NAMALWA (cell line): Measurements from ENCODE around the gene MTOR.
A peak's percentile ranks its signal among the peaks of the same experiment; 100 is the strongest.
"Not testable (repeated sequence)": the region's sequence is repeated elsewhere in the genome, so short reads cannot be mapped to it uniquely, and the experiment has no call there.

ENCODE experiments used
- DNase-seq: peaks from one replicate; pipeline ENCODE4 v3.0.0-alpha.2; 2015; ENCODE audit warnings: low spot score

Gene MTOR

DNA sequence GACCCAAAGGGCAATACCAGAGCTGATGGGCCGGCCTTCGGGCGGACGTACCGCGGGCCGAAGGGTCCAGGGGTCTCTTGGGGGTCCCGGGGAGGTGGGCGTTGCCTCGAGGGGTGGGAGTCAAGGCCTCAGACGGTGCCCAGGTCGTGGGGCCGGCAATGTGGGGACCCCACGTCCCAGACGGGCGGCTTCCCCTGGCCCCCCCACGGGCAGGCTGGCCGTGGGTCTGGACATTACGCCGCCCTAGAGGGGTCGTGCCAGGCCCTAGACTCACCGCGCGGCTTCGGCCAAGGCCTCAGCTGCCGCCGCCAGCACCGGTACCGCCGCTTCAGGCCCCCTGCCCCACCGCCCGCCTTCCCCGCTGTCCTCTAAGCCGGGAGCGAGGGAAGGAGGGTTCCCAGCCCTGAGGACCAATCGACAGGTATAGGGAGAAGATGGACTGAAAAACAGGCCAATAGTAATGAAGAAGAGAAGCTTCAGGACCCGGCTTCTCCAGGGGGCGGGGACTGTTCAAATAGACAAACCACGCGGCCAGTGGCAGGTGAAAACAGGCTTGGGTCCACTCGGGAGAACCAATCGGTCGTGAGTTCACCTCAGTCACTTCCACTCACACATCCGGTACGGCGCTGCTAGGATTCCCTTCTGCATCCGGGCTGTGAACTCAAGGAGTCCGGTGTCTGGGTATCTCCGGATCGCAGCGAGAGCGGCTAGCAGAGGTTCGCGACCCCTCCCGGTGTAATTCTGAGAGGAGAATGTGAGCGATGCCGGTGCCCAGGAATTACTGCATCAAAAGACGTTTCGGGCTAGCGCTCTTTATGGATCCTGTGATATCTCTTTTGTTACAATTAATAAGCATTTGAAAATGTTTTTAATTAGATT lies at the start of gene MTOR:
Gene MTOR, minus strand, starts transcription at position 381 of the 879 bp plus-strand sequence. CDS start 3,142 bp downstream, outside the sequence.
- peak; percentile 100 for DNase-seq

DNA sequence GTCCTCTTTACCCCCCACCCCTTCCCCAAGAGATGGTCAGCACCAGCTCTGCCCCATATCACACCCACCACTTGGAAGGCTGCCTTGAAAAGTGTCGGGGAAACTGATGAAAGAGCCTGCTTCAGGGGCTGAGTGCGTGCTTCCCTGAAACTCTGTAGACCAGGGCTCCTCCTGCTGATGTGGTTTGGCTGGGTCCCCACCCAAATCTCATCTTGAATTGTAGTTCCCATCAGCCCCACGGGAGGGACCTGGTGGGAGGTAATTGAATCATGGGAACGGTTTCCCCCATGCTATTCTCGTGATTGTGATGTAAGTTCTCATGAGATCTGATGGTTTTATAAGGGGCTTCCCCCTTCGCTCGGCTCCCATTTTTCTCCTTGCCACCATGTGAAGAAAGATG lies 47.0 kb upstream of the MTOR start:
- DNase-seq = peak; percentile 38

DNA sequence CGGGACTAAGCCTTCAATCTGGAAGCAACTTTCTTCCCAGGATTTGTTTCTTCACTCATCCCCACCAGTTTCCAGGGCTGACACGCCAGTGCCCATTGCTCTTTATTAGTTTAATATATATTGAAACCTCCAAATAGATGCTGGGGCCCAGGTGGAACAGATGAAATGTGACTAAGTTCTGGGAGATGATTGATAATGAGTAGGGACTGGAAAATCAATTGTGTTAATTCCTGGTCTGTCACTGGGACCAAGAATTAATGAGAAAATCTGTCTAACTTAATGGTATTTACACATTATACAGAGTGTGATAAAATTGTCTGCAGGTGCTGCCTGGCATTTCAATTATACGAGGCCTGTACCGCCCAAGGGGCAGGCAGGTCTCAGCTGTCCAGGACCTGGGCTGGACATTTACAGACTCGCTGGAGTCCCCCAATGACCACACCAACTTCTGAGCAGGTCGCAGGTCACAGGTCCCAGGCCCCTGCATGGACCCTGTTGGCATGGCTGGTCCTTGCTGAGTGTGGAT lies 46.4 kb upstream of the MTOR start:
- DNase-seq = no peak

DNA sequence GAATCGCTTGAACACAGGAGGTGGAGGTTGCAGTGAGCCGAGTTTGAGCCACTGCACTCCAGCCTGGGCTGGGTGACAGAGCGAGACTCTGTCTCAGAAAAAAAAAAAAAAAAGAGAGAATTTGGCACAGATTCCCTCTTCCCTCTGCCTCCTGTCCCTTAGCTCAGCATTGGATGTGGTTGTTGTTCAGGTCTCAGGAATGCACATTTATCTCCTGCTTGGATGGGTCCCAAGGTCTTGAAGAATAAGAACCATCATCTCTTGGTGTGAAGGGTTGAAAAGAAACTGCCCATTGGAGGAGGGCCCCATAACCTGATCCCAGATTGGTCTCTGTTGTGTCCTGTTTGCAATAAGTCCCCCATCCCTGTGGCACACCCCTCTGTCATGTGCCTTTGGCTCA lies 45.5 kb upstream of the MTOR start:
- DNase-seq = no peak

DNA sequence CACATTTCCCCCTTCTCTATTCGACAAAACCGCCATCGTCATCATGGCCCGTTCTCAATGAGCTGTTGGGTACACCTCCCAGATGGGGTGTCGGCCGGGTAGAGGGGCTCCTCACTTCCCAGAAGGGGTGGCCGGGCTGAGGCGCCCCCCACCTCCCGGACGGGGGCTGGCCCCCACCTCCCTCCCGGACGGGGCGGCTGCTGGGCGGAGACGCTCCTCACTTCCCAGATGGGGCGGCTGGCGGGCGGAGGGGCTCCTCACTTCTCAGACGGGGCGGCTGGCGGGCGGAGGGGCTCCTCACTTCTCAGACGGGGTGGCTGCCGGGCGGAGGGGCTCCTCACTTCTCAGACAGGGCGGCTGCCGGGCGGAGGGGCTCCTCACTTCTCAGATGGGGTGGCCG lies 43.2 kb upstream of the MTOR start:
- not testable (repeated sequence) for DNase-seq

DNA sequence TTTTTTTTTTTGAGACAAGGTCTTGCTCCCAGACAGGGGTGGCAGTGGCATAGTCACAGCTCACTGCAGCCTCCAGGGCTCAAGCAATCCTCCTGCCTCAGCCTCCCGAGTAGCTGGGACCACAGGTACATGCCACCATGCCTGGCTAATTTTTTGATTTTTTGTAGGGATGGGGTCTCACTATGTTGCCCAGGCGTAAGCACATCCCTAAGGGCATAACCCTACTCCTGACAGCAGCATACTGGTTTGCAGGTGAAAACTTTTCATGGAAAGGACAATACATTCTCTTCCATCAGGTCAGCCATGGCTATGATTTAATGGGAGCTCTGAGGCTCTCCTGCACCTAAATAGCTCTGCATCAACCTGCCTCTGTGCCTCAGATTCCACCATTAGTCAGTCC lies 40.0 kb upstream of the MTOR start:
- DNase-seq = no peak

DNA sequence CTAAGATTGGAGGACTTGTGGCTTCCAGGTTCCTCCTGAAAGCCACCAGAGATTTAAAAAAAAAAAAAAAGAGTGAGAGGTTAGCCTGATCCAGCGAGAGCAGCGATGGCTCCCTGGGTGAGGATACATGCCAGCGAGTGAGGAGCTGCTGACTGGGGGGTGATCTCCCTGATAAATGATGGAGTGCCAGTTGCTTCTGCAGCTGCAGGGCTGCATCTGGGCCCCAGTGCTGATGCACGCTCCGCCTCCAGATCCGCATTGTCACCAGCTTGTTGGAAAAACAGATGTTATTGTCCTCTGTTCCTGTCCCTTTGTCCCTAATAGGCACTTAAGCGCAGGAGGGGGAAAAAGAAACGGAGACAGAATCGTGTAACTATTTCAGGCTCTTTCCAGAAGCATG lies 39.2 kb upstream of the MTOR start:
- DNase-seq = no peak

DNA sequence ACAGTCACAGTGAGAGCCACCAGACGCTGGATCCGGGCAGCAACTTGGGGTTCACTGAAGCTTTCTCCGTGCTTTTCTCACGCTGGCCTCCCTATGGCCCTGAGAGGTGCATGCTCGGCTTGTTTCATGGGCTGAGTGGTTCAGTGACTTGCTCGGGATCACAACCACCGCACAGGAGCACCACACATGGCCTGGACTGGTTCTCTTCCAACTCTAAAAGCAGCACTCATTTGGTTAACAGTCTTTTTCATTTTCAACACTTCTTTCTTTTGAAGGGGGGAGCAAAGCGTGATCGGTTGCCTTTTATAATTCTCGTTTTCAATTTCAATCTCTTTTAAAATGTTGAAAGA lies 36.8 kb upstream of the MTOR start:
- DNase-seq = no peak

DNA sequence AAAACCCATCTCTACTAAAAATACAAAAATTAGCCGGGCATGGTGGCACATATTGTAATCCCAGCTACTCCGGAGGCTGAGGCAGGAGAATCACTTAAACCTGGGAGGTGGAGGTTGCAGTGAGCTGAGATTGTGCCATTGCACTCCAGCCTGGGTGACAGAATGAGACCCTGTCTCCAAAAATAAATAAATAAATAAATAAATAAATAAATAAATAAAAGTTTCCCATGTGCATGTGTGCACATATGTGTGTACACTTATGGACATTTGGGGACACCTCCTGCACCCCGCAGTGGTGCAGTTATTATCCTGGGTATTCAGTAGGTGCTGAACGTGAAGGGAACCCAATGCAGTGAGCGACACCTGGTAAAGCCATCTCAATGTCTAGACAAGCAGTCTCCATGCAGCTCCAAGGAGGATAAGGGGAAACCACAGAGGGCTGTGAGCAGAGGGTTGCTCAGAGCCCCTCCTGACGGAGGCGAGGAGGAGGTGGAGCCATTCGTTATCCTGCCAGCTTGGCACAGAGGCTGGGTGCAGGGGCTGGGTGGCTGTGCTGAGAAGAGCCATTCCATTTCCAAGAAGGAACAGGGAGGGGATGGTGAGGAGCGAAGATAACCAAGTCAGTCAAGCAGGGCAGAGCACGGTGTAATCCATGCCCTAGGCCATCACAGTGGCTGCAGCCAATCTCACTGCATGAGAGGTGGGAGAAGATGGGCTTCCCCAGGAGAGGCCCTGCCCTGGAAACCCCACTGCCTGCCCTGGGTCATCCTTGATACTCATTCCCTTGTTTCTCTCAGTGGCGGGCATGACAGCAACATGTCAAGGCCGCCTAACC lies 36.3 kb upstream of the MTOR start:
- no peak for DNase-seq

DNA sequence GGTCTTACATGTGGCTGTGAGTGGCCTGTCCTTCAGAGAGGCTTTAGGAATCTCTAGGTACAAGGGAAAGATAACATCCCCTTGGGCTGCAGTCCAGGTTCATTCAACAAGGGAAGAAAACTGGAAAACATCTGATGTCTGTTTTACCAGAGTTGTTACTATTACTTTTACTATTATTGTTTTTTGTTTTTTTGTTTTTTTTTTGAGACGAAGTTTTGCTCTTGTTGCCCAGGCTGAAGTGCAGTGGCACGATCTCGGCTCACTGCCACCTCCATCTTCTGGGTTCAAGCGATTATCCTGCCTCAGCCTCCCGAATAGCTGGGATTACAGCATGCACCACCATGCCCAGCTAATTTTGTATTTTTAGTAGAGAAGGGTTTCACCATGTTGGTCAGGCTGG lies 35.4 kb upstream of the MTOR start:
- not testable (repeated sequence) for DNase-seq

DNA sequence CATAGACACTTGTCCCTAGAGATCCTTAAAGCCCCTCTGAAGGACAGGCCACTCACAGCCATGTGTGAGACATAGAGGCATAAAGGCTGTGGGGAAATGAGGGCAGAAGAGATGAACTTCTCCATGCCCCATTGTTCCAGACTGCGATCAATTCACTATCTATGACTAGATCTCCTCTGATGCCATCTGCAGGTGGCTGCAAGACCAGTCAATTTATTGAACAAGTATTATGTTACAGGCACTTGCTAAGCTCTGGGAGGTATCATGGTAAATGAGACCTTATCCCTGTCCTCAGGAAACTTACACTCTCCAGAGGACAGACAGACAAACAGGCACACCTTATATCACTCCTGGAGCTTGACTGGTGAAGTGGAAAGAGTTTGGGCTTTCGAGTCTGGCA lies 33.6 kb upstream of the MTOR start:
- DNase-seq = no peak

DNA sequence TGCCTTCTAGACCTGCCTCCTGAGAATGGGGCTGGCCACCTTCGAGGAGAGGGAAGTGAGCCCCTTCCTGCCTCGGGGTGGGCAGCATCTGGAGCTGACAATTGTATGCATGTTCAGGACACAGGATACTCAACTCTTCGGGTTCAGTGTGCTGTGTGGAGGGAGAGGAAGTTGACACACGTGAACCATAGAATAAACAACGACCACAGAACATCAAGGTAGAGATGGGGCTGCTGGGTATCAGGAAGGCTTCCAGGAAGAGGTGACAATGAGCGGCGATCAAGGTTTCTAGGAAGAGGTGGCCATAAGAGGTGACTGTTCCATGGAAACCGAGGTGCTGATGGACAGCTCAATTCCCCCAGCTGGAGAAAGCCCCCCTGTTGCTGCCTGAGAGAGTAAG lies 32.6 kb upstream of the MTOR start:
- DNase-seq = no peak

DNA sequence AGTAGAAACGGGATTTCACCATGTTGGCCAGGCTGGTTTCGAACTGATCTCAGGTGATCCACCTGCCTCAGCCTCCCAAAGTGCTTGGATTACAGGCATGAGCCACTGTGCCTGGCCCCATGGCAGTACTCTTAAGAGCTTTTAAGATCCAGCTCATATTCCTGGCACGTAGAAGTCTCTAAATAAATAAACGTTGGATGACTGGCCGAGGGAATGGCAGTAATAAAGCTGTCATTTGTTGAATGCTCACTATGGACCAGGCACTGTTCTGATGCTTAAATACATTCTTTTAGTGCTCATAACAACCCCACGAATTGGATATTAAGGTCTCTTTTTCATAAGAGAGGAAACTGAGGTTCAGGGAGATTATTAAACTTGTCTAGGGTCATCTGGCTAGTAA lies 31.5 kb upstream of the MTOR start:
- no peak for DNase-seq

DNA sequence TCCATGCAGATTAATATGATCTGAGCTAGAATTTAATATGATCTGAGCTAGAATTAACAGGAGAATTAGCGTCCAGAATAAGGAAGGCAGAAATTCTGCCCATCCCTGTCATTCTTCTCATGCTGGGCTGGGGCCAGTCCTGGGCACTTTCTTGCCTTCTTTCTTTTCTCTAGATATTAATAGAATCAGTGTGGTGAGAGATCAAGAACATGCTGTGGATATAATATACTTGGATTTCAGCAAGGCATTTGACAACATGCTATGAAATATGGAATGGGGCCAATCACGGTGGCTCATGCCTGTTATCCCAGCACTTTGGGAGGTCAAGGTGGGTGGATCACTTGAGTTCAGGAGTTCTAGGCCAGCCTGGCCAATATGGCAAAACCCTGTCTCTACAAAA lies 28.7 kb upstream of the MTOR start:
- no peak for DNase-seq

DNA sequence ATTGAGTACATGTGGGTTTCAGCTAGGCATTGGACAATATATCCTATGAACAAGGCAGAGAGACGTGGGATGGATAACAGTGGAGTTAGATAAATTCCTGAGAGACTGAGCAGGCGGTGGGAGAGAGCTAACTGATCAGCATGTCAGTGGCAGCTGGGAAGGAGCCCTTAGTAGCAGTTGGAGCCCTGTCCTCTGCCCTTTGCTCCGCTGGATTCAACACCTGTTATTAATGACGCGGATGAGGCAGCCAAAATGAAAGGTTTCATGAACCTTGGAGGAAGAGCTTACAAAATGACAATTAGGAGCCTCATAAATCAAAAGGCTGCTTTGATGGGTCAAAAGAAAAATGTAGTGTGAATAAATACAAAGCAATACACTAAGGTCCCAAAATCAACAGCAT lies 26.7 kb upstream of the MTOR start:
- DNase-seq = no peak

DNA sequence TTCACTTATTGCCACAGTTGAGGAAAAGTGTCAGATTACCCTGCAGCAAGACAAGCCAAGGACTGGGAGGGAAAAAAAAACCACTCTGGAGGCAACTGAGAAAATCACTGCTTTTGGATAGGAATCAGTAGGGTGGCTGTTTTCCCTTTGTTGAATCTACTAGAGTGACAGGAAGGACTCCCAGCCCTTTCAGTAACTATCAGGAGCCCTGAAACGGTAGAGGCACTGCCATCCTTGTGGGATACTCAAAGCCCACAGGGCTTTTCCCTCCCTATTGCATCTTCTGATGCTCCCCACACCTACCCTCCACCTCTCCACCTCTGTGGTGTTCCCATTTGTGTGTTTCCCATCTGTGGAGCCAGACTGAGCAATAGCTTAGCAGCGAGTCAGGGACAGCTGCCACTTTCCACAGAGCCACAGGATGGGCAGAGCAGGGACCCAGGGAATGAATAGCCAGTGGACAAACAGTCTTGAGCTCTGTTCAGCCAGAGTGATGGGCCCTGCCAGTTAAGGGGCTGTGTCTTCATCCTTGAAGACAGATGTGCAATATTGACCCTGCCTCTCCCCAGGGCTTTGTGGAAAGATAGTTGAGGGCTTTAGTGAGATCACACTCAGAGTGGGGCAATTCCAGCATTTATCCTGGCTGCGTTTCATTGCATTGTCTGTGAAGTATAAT lies 24.5 kb upstream of the MTOR start:
- DNase-seq = no peak

DNA sequence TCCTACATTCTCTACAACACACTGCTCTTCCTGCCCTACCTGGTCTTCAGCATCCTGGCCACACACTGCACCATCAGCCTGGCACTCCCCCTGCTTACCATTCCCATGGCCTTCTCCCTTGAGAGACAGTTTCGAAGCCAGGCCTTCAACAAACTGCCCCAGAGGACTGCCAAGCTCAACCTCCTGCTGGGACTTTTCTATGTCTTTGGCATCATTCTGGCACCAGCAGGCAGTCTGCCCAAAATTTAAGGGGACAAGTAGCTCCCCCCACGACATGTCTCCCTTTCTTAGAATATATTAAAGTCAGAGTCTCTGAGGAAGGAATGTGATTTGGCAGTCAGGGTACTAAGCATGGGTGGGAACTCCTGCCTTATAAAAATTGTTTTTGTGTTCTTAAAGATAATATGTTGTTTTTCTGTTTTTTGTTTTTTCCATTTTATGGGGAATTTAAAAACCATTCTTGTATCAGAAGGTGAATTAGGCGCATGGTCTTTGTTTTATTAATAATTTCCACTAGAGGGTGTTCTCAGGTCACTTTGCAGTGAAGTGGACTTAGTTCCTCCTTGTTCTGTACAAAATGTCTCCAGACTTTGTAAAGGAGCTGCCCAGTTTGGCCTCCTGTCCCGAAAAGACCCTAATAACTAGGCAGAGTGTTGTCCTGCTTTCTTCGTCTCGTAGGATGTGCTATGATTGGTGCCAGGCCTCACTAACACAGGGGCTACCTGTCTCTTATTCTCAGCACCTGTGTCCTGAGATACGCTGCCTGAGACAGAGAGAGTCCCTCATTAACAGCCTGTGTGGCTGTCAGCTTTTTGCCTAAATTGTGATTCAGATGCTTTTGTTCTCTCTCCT lies 23.8 kb upstream of the MTOR start:
- peak; percentile 40 for DNase-seq

DNA sequence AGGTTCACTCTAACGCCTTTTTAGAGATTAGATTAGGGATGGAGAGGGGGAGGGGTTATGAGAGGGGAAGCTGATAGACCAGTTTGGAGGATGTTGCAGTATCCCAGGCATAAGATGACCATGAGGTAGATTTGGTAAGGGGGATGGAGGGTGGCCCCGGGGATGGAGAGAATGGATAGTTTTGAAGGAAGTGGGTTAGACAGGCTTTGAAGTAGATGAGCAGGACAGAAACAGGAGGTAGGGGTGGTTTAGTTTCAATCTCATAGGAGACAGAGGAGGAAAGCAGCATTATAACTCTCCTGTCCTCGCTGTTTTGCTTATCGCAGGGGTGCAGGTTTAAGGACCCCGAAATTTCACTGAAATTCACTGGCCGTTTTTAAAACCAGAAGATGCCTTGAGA lies 22.4 kb upstream of the MTOR start:
- no peak for DNase-seq

DNA sequence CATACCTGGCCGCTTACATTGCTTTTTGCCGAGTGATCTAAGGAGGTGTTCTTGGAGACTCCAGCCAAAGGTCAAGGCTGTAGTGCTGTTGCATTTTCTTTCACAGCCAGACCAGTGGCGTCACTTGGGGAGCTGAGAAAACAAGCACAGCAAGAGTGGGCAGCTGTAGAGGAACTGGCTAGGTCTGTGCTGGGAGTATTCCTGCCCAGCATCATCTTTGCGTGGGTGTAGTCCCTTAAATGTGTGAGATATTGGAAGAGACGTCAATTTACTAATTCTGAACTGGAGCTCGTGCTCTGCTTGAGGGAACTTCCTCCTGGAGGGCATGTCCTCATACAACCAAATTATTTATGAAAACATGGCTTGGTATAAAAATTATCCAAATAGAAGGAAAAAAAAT lies 20.8 kb upstream of the MTOR start:
- DNase-seq = no peak

DNA sequence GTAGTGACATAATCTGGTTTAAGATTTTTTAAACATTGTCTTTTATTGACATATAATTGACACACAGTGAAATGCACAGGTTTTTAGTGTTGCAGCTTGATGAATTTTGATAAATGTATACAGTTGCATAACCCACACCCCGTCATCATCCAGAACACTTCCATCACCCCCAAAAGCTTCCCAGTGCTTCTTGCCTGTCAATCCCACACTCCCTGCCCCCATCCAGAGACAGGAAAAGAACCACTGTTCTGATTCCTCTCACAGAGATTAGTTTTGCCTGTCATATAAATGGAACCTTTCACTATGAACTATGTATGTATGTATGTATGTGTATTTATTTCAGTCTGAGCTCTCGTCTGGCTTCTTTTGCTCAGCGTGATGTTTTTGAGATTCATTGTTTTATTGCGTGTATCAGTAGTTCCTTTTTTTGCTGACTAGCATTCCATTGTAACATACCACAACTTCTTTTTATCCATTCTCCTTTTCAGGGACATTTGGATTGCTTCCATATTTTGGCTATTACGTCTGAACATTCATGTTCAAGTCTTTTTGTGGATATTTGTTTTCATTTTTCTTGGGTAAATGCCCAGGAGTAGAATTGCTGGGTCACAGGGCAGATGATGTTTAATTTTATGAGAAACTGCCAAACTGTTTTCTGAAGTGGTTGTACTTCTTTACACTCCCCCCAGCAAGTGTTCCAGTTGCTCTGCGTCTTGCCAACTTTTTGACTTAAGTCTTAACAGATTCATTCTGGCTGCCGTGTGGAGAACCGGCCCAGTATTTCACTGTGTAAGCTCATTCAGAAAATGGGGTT lies 19.4 kb upstream of the MTOR start:
- no peak for DNase-seq
